Skeletal muscle tissue (tissue), 4 donors: ENCODE data around the gene CHMP1A. TPM values are rescaled to one million over a fixed set of nuclear protein-coding genes. Genes with fewer than 3 reads are reported as not detected.

Experiments
- H3K27ac ChIP-seq: one replicate; pipeline ENCODE4 v1.7.0; 2013; ENCODE audit warnings: mild to moderate bottlenecking, low read depth, low read length, inconsistent platforms
- H3K27me3 ChIP-seq, 3 donors: one replicate each; pipeline ENCODE4 v1.7.0; 2013; ENCODE audit warnings: low read length in 3 of 3; ENCODE audit not compliant: control insufficient read depth in 3 of 3, insufficient read depth in 3 of 3
- H3K36me3 ChIP-seq, 3 donors: one replicate each; pipeline ENCODE4 v1.7.0; 2013; ENCODE audit warnings: low read length in 3 of 3; ENCODE audit not compliant: control insufficient read depth in 3 of 3, insufficient read depth in 3 of 3
- H3K4me1 ChIP-seq, 3 donors: one replicate each; pipeline ENCODE4 v1.7.0; 2013; ENCODE audit warnings: low read length in 3 of 3, mild to moderate bottlenecking in 3 of 3; ENCODE audit not compliant: control insufficient read depth in 3 of 3, insufficient read depth in 3 of 3
- H3K4me3 ChIP-seq, 3 donors: one replicate each; pipeline ENCODE4 v1.7.0; 2013; ENCODE audit warnings: low read length in 3 of 3
- H3K9ac ChIP-seq, 3 donors: one replicate each; pipeline ENCODE4 v1.7.0; 2013; ENCODE audit warnings: low read length in 3 of 3, mild to moderate bottlenecking in 3 of 3, moderate library complexity in 2 of 3, low read depth in 1 of 3
- H3K9me3 ChIP-seq, 3 donors: one replicate each; pipeline ENCODE4 v1.7.0; 2013; ENCODE audit warnings: low read length in 3 of 3; ENCODE audit not compliant: control insufficient read depth in 3 of 3
- total RNA-seq: library from RNA; depleted of rRNA; stranded (reverse); fragments of >200 nt; gene quantifications from one replicate; pipeline ENCODE4 v1.2.3, GENCODE V29; 2014
- donor health status: Osteomylitis.

The CHMP1A gene
- total RNA-seq, 1 donor from 2014 or later: 40.2 TPM

DNA sequence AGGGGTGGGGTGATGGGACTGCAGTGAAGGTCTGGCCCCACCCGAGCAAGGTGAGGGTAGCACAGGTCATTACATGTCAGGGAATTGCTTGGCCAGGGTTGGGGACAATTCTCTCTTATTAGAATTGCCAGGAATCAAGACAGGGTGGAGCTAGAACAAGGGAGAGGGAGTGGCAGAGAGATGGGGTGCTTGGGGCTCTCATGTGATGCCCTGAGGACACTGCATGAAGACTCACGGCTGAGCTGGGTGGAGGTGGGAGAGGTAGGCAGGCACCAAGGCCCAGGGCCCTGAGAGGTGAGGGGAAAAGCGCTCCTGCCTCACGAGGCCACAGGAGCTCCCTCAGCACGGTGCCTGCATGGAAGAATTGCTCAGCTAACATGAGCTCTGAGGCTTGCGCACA, 40.5 kb downstream of the CHMP1A start:
- Histone ChIP-seq H3K4me3 (no peak overlapping the region), H3K9me3 (no peaks in the 10 kb centered on the region), H3K27me3 (peaks cover 34 to 61% (median 48%) of the 10 kb centered on the region in 3 donors), H3K9ac (no peak overlapping the region), H3K36me3 (no peaks in the 10 kb centered on the region), H3K4me1 (peaks cover 0 to 6% (median 0%) of the 10 kb centered on the region in 3 donors), H3K27ac (no peak overlapping the region)

- no peak overlapping the region for H3K9ac ChIP-seq
- peaks cover 0 to 6% (median 0%) of the 10 kb centered on the region in 3 donors for H3K4me1 ChIP-seq
- no peak overlapping the region for H3K4me3 ChIP-seq
- no peaks in the 10 kb centered on the region for H3K9me3 ChIP-seq
- no peak overlapping the region for H3K27ac ChIP-seq
- H3K27me3 ChIP-seq: peaks cover 30 to 57% (median 46%) of the 10 kb centered on the region in 3 donors
- no peaks in the 10 kb centered on the region for H3K36me3 ChIP-seq
Measured at GRCh38 chr16:89616623-89617022, 40.9 kb downstream of the CHMP1A start.

DNA sequence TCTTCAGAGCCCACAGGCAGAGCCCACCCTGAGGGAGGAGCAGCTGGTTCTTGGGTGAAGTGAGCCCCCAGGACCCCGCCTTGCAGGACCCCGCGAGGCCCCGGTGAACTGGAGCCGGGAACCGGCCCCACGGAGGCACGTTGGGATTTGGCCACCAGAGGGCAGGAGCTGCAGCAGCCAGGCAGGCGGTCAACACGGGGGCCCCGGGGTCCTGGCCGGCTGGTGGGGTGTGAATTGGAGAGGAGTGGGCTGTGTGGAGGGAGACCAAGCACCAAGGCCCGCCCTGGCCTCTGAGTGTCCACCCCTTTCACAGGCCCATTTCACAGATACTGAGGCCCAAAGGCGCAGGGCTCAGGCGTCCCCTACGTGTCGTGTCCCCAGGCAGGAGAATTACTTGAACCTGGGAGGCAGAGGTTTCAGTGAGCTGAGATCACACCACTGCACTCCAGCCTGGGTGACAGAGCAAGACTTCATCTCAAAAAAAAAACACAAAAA, 41.9 kb downstream of the CHMP1A start:
- peaks cover 26 to 50% (median 41%) of the 10 kb centered on the region in 3 donors for H3K27me3 ChIP-seq
- no peak overlapping the region for H3K4me3 ChIP-seq
- H3K27ac ChIP-seq: no peak overlapping the region
- no peak overlapping the region for H3K9ac ChIP-seq
- H3K9me3 ChIP-seq: no peaks in the 10 kb centered on the region
- peaks cover 0 to 6% (median 0%) of the 10 kb centered on the region in 3 donors for H3K4me1 ChIP-seq
- no peaks in the 10 kb centered on the region for H3K36me3 ChIP-seq

GRCh38 chr16:89615176-89615575, 42.3 kb downstream of the CHMP1A start:
- H3K4me1 ChIP-seq: peaks cover 0 to 6% (median 0%) of the 10 kb centered on the region in 3 donors
- H3K27me3 ChIP-seq: peaks cover 22 to 45% (median 36%) of the 10 kb centered on the region in 3 donors
- H3K9ac ChIP-seq: no peak overlapping the region
- H3K4me3 ChIP-seq: no peak overlapping the region
- H3K9me3 ChIP-seq: no peaks in the 10 kb centered on the region
- H3K36me3 ChIP-seq: no peaks in the 10 kb centered on the region
- no peak overlapping the region for H3K27ac ChIP-seq

DNA sequence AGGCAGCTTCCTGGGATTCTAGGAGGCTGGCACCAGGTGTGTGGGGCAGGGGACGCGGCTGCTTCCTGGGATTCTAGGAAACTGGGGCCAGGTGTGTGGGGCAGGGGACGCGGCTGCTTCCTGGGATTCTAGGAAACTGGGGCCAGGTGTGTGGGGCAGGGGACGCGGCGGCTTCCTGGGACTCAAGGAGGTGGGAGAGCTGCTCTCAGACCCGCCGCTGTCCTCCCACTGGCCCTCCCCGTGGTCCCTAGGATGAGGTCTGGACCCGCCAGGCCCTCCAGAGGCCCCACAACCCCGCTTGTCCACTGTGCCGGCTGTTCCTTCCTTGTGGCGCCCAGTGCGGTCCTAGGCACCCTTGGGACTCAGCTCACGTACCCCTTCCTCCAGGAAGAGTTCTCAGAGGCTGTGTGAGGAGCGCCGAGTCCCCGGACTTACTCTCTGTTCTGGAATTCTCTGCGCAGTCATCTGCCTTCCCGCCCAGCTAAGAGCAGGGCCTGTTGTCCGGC, 43.5 kb downstream of the CHMP1A start:
- no peaks in the 10 kb centered on the region for H3K9me3 ChIP-seq
- H3K4me3 ChIP-seq: no peak overlapping the region
- H3K36me3 ChIP-seq: no peaks in the 10 kb centered on the region

DNA sequence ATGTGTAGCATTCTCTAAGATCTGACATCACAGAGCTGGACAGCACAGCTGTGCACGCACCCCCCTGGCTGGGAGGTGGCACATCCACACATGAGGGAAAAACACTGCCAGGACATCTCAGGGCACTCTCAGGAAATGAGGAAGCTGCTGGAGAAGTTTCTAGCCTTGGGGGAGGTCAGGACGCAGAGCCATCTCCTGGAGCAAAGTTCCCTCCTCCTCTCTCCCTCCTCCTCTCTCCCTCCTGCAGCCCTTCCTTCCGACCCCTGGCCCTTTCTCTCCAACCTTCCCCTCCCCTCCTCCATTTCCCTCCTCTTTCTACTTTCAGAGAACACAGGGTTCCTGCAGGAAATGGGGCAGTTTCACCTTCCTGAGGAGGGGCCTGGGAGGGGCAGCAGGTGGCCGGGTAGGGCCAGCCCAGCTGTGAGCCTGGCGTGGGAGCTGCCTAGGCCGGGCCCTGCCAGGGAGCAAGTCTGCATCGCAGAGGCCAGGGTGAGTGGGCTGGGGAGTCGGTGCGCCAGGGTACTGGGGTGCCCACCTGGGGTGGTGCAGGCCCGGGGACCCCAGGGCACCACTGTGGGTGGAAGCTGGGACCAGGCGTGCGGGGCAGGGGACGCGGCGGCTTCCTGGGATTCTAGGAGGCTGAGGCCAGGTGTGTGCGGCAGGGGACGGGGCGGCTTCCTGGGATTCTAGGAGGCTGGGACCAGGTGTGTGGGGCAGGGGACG, 44.1 kb downstream of the CHMP1A start, which contains the start of gene DPEP1:
DPEP1 (plus strand) TSS at position 412 of the 723 bp plus-strand sequence. CDS start 16,769 bp downstream, outside the sequence.
- Histone ChIP-seq H3K36me3 (no peaks in the 10 kb centered on the region), H3K9ac (no peak within 1 kb of the TSS), H3K4me1 (peaks cover 0 to 6% (median 0%) of the 10 kb centered on the region in 3 donors), H3K4me3 (no peak within 1 kb of the TSS), H3K27ac (no peak within 1 kb of the TSS), H3K27me3 (peaks cover 21 to 45% (median 35%) of the 10 kb centered on the region in 3 donors), H3K9me3 (no peaks in the 10 kb centered on the region)

More for the DNA sequence above, 43.5 kb downstream of the CHMP1A start:
- H3K27ac ChIP-seq: no peak overlapping the region
- peaks cover 0 to 6% (median 0%) of the 10 kb centered on the region in 3 donors for H3K4me1 ChIP-seq
- H3K27me3 ChIP-seq: peaks cover 21 to 40% (median 32%) of the 10 kb centered on the region in 3 donors
- H3K9ac ChIP-seq: no peak overlapping the region

GRCh38 chr16:89612415-89613166, 44.9 kb downstream of the CHMP1A start:
- Histone ChIP-seq H3K4me1 (peaks cover 0 to 6% (median 0%) of the 10 kb centered on the region in 3 donors), H3K4me3 (no peak overlapping the region), H3K36me3 (no peaks in the 10 kb centered on the region), H3K27ac (no peak overlapping the region), H3K9me3 (no peaks in the 10 kb centered on the region), H3K27me3 (peaks cover 21 to 45% (median 37%) of the 10 kb centered on the region in 3 donors), H3K9ac (no peak overlapping the region)

GRCh38 chr16:89610108-89610453, 47.4 kb downstream of the CHMP1A start:
- Histone ChIP-seq H3K36me3 (no peaks in the 10 kb centered on the region), H3K9me3 (no peaks in the 10 kb centered on the region), H3K27ac (no peak overlapping the region), H3K27me3 (peaks cover 22 to 41% (median 38%) of the 10 kb centered on the region in 3 donors), H3K9ac (no peak overlapping the region), H3K4me3 (no peak overlapping the region), H3K4me1 (no peaks in the 10 kb centered on the region)

GRCh38 chr16:89607937-89608740, 49.4 kb downstream of the CHMP1A start:
- Histone ChIP-seq H3K4me1 (peaks cover 0 to under 1% (median 0%) of the 10 kb centered on the region in 3 donors), H3K4me3 (no peak overlapping the region), H3K27me3 (peaks cover 15 to 34% (median 32%) of the 10 kb centered on the region in 3 donors), H3K9ac (no peak overlapping the region), H3K36me3 (no peaks in the 10 kb centered on the region), H3K9me3 (no peaks in the 10 kb centered on the region), H3K27ac (no peak overlapping the region)
